HFFc6 (cell line): Measurements from ENCODE around the gene PET117. TPM values are rescaled to one million over a fixed set of nuclear protein-coding genes. Genes with fewer than 3 reads are reported as not detected.

Source experiments
- DNase-seq: peaks from one replicate; pipeline ENCODE4 v3.0.0-alpha.2; 2018
- H3K27ac Mint-ChIP-seq: 2 replicates; pipeline ENCODE4 v1.8.0; 2020; ENCODE audit warnings: mild to moderate bottlenecking, mixed read lengths
- H3K27me3 Mint-ChIP-seq: 2 replicates; pipeline ENCODE4 v1.8.0; 2021; ENCODE audit warnings: mild to moderate bottlenecking, moderate library complexity, mixed read lengths; ENCODE audit not compliant: insufficient read depth
- H3K36me3 Mint-ChIP-seq: 2 replicates; pipeline ENCODE4 v1.8.0; 2021; ENCODE audit warnings: low read depth, mixed read lengths
- H3K4me1 Mint-ChIP-seq: 2 replicates; pipeline ENCODE4 v1.8.0; 2020; ENCODE audit warnings: low read depth, mixed read lengths
- H3K4me3 Mint-ChIP-seq: 2 replicates; pipeline ENCODE4 v1.8.0; 2020; ENCODE audit warnings: mild to moderate bottlenecking, moderate library complexity, mixed read lengths
- H3K9me3 Mint-ChIP-seq: 2 replicates; pipeline ENCODE4 v1.8.0; 2020; ENCODE audit warnings: mild to moderate bottlenecking, mixed read lengths
- CTCF ChIP-seq: fragments of 200-600 bp; sonication (generic); IDR thresholded peaks from 2 replicates; pipeline ENCODE4 v1.5.0; 2021; ENCODE audit warnings: antibody characterized with exemption, mild to moderate bottlenecking
- total RNA-seq, 6 experiments: library from RNA; stranded (reverse); fragmentation: NEBNext Ultra II Directional; extraction: Animal tissue kit (Norgen Biotek cat#: 25700); gene quantifications; 2 replicates in 1 of 6; 3 replicates in 5 of 6; pipeline ENCODE4 v1.2.3, GENCODE V29; 2021

PET117 gene
- total RNA-seq, 6 experiments from 2014 or later, result 8.9 to 12.8 (median 11.8) TPM

GRCh38 chr20:18165553-18165952 is 27.9 kb downstream of the PET117 start:
- Mint-ChIP-seq H3K27ac (no peak overlapping the region), H3K4me3 (no peak overlapping the region), H3K4me1 (peaks cover 8% of the 10 kb centered on the region; the same call in 1 of the 2 replicates), H3K36me3 (peaks cover 12% of the 10 kb centered on the region), H3K27me3 (peaks cover 2% of the 10 kb centered on the region; the same call in 1 of the 2 replicates), H3K9me3 (no peaks in the 10 kb centered on the region)
- TF ChIP-seq CTCF, result no peak
- DNase-seq, result no peak

- H3K27ac Mint-ChIP-seq, result no peak overlapping the region
- no peaks in the 10 kb centered on the region for H3K9me3 Mint-ChIP-seq
- TF ChIP-seq CTCF, result no peak
- H3K36me3 Mint-ChIP-seq, result peaks cover 20% of the 10 kb centered on the region
- DNase-seq, result no peak
- H3K4me3 Mint-ChIP-seq, result no peak overlapping the region
- H3K27me3 Mint-ChIP-seq, result peaks cover 2% of the 10 kb centered on the region; the same call in 1 of the 2 replicates
- peaks cover 8% of the 10 kb centered on the region; the same call in 1 of the 2 replicates for H3K4me1 Mint-ChIP-seq
These were observed 28.7 kb downstream of the PET117 start for GRCh38 chr20:18166241-18166881.

GRCh38 chr20:18166950-18167349 is 29.3 kb downstream of the PET117 start:
- TF ChIP-seq CTCF, result no peak
- H3K9me3 Mint-ChIP-seq, result no peaks in the 10 kb centered on the region
- H3K27me3 Mint-ChIP-seq, result peaks cover 2% of the 10 kb centered on the region; the same call in 1 of the 2 replicates
- H3K36me3 Mint-ChIP-seq, result peaks cover 20% of the 10 kb centered on the region
- H3K4me3 Mint-ChIP-seq, result no peak overlapping the region
- no peak for DNase-seq
- H3K27ac Mint-ChIP-seq, result no peak overlapping the region
- H3K4me1 Mint-ChIP-seq, result peaks cover 8% of the 10 kb centered on the region; the same call in 1 of the 2 replicates

- Mint-ChIP-seq H3K36me3 (peaks cover 26% of the 10 kb centered on the region), H3K9me3 (no peaks in the 10 kb centered on the region), H3K27ac (no peak overlapping the region), H3K27me3 (peaks cover 1% of the 10 kb centered on the region; the same call in 1 of the 2 replicates), H3K4me3 (no peak overlapping the region), H3K4me1 (0 out of 2 replicates have a peak, but pooled peaks cover 6% of the 10 kb centered on the region)
- no peak for TF ChIP-seq CTCF
- no peak for DNase-seq
These were observed 34.7 kb downstream of the PET117 start for GRCh38 chr20:18172379-18172778.

- no peak for DNase-seq
- H3K9me3 Mint-ChIP-seq, result peaks cover 4% of the 10 kb centered on the region
- peaks cover 26% of the 10 kb centered on the region for H3K36me3 Mint-ChIP-seq
- TF ChIP-seq CTCF, result no peak
- H3K27me3 Mint-ChIP-seq, result peaks cover 1% of the 10 kb centered on the region; the same call in 1 of the 2 replicates
- H3K4me1 Mint-ChIP-seq, result 0 out of 2 replicates have a peak, but pooled peaks cover 6% of the 10 kb centered on the region
- no peak overlapping the region for H3K27ac Mint-ChIP-seq
- no peak overlapping the region for H3K4me3 Mint-ChIP-seq
These were observed 37.4 kb downstream of the PET117 start for GRCh38 chr20:18174906-18175683.
